ENCODE results near the gene ADARB2.

DNA sequence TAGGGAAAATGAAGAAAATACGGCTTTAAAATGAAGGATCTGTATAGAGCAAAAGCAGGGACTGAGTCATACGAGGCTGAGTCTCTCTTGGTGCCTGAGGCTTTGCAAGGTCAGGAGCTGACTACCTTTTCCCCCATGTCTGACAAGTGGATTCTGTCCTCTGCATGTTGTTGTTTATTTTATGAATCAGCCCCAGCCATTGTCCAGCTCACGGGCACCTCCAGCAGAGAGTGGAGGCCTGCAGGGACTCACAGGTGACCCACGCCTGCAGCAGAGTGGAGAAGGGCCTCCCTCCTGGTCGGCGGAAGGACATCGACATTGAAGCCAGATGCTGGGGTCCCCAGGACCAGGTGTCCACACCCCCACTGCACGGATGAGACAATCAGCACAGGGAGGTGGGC lies 447.3 kb downstream of the ADARB2 start:
- TF ChIP-seq, protein P1, sequence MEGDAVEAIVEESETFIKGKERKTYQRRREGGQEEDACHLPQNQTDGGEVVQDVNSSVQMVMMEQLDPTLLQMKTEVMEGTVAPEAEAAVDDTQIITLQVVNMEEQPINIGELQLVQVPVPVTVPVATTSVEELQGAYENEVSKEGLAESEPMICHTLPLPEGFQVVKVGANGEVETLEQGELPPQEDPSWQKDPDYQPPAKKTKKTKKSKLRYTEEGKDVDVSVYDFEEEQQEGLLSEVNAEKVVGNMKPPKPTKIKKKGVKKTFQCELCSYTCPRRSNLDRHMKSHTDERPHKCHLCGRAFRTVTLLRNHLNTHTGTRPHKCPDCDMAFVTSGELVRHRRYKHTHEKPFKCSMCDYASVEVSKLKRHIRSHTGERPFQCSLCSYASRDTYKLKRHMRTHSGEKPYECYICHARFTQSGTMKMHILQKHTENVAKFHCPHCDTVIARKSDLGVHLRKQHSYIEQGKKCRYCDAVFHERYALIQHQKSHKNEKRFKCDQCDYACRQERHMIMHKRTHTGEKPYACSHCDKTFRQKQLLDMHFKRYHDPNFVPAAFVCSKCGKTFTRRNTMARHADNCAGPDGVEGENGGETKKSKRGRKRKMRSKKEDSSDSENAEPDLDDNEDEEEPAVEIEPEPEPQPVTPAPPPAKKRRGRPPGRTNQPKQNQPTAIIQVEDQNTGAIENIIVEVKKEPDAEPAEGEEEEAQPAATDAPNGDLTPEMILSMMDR (IDR thresholded peaks at IDR 0.05; ENCODE audit: low read depth, low read length, poor library complexity, severe bottlenecking), result no peak
- no peak for TF ChIP-seq EZH2phosphoT487 (IDR thresholded peaks at IDR 0.05; ENCODE audit: borderline replicate concordance, low read length)

Measured in DOHH2 (cell line).